Activated gamma-delta T cell treated with anti-CD3 and anti-CD28 coated beads, Interleukin-2, amount 50 U/mL, for 16 hours (primary cell): ENCODE measurements around the gene CHST3.
"Not testable (repeated sequence)": the region's sequence is repeated elsewhere in the genome, so short reads cannot be mapped to it uniquely, and the experiment has no call there.

Experiments
- DNase-seq: peaks from one replicate; pipeline ENCODE4 v3.0.0-alpha.2; 2020; ENCODE audit warnings: low read depth

CHST3 gene

DNA sequence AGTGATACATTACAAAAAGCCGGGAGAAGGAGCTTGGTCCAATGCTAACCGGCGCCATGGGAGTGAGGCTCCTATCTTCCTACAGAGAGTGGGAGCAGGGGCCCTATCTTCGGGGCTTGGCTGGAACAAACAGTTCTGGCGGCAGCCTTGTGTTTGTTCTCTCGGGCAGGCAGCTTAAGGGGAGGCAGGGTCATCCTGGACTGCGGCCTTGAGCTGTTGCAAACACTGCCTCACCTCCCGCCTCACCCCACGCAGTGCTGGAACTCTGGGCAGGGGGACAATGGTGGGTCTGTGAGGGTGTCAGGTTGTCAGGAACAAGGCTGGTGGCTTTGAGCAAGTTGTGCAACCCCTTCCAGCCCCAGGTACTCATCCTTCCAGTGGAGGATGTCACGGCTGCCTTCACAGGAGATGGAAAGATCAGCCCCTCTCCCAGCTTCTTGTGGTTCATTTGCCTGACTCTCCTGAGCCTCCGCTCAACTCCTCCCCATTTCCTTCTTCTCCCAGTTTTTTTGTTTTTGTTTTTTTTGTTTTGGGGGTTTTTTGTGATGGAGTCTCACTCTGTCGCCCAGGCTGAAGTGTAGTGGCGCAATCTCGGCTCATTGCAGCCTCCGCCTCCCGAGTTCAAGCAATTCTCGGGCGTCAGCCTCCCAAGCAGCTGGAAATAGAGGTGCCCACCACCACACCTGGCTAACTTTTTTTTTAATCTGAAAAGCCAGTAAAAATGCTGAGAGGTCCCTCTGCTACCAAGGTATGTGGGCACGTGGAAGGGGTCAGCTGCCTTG is 66.8 kb downstream of the CHST3 start:
- DNase-seq: no peak

DNA sequence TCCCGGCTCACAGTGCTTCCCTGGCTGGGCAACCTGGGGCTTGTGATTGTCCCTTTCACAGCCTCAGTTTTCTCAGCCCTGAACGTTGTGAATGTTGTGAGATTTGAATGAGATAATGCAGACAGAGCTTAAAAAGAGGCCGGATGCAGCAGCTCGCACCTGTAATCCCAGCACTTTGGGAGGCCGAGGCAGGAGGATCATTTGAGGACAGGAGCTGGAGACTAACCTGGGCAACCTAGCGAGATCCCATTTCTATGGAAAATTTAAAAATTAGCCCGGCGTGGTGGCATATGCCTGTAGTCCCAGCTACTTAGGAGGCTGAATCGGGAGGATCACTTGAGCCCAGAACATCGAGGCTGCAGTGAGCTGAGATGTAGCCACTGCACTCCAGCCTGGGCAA is 67.5 kb downstream of the CHST3 start:
- no peak for DNase-seq

DNA sequence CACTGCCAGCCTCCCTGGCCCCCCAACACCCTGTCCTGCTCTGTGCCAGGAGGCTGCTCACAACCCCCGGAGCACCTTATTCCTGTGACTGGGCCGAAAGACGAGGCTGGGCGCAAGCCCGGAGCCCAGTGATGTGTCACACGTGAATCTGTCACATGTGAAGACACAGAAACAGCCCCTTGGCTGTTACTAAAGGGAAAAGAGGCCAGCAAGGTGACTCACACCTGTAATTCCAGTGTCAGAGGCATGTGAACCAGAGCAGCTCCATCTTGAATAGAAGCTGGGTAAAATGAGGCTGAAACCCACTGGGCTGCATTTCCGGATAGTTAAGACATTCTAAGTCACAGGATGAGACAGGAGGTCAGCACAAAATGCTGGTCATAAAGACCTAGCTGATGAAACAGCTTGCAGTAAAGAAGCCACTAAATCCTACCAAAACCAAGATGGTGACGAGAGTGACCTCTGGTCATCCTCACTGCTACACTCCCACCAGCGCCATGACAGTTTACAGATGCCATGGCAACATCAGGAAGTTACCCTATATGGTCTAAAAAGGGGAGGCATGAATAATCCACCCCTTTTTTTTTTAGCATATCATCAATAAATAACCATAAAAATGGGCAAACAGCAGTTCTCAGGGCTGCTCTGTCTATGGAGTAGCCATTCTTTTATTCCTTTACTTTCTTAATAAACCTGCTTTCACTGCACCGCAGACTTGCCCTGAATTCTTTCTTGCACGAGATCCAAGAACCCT is 68.4 kb downstream of the CHST3 start:
- DNase-seq: not testable (repeated sequence)

DNA sequence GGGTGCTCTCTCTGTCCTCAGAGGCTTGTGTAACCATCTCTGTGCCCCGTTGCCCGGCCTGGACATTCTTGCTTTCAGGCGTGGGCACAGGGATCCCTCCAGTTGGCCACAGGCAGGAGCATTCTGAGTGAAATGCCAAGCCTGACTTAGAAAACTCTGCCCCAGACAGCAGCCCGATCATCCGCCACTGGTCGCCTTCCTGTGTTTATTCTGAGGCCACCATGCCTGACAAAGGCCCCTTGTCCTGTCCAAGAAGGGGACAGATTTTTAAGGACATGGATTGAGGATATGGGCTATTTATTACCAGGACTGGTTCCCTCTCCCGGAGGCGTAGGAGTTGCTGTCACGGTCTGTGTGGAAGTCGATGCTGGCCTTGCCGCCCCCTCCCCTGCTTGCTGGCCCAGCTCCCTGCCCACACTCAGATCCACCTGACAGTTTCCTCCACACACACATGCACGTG is 69.9 kb downstream of the CHST3 start:
- DNase-seq: no peak

DNA sequence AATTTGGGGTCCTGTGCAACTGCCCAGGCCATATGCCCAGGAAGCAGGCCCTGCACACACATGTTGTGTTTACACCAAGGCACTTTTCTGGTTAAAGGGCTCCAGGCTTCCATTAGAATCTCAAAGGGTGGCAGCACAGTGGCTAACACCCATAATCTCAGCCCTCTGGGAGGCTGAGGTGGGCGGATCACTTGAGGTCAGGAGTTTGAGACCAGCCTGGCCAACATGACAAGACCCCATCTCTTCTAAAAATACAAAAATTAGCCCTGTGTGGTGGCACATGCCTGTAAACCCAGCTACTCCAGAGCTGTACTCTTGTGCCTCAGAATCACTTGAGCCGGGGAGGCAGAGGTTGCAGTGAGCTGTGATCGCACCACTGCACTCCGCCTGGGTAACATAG is 70.6 kb downstream of the CHST3 start:
- DNase-seq: no peak

DNA sequence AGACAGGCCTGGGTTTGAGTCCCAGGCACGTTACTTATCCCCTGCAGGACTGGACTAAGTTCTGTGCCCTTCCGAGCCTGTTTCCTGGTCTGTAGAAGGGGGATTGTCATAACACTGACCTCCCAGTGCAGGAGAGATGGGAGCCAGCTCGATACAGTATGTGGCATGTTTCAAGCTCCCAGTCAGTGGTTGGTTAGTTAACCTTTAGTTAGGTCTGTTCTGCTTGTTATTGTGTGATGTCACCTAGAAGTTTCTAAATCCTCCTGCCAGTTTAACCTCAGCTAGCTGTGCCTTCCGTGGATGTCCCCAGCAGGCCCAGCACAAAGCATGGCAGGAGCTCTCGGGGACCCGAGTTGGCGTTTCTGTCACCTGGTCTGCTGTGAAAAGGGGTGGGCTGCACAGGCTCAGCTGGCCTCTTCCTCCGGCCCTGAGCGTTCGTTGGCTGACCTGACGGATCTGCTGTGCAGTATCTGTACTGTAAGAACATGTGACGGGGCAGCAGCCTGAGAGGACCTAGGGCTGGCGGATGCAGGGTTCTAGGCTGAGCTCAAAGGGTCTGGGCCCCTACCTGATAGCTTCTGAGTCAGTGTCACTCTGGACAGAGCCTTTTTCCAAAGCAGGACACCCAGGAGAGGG is 71.2 kb downstream of the CHST3 start:
- no peak for DNase-seq

DNA sequence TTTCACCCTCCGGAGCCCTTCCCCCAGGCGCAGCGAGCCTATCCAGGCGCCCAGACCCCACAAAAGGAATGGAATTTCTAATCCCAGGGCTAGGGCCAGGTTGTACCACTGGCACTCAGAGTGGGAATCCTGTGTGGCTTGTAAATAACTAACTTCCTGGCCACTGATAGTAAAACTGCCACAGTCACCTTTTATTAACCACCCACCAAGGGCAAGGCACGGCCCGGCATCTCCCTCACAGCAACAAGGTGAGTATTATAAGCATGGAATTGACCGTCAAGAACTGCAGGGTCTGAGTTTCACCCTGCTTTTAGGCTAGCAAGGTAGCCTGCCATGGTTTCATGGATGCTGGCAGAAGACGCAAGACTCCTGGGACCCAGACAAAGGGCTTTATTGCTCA is 73.1 kb downstream of the CHST3 start:
- no peak for DNase-seq

DNA sequence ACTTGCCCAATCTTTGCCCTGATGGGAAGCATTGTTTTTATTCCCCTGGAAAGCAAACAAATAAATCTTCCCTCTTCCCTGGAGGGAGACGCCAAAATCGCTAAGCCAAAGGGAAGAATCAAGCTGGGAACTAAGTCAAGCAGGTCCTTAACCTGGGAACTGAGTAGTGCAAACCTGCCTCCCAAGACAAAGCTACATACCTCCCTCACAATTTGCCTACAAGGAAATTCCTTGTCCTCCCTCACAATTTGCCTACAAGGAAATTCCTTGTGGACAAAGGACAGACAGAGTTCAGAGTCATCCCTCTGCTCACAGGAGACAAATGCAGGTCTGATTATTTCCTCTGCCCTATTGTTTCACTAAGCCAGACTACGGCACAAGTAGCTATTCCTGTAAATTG is 73.6 kb downstream of the CHST3 start:
- DNase-seq: no peak

DNA sequence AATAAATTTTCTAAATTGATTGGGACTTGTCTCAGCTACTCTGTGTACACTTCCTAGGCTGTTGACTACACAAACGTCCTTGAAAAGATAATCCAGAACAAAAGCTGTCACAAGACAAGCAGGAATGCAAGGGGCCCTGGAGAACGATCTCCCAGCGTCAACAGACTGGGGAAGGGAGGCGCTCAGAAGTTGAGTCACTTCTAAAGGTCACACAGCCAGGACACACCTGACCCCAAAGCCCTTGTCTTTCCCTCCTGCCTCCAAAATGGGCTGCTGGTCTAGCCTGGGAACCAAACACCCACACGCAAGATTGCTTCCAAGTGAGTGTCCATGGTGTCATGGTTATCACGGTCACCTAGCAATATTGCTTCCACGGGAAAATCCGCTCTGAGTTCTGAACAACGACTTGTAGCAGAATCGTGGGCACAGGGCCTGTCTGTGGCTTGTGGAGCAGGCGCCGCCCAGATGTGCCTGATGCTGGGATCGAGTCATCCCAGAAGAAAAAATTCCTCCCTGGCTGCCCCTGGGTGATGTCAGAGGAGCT is 74.3 kb downstream of the CHST3 start:
- no peak for DNase-seq

DNA sequence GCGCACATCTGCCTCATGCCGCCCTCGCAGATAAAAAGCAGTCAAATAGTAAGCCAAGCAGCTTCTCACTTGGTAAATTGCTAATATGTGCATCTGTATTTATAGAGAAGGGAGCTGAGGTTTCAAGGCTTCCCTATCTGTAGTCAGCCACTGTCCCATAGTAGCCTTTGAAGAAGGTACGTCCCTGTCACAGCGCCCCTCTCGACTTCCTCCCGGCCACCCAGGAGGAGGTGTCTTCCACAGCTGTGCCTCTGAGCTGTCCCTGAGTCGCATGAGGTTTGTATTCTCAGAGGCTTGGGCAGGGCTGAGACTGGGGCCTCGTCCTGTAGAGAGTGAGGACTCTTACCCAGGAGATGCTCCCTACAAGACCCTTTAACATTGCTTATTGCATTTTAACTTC is 75.2 kb downstream of the CHST3 start:
- no peak for DNase-seq

DNA sequence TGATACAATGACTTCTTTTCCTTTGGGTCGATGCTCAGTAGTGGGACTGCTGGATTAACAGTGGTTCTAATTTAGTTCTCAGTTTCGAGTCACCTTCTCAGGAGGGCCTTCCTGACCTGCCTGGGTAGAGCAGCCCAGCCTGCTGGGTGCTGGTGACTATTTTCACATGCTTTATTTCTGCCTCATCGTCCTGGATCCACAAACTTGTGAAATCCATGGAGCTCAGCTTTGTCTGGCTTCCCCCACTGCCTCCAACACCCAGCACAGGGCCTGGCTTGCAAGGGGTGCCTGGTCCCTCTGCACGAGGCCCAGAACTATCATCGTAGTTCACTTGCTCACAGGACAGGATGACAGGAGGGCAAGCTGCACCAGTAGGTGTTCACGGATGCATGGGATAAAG is 77.3 kb downstream of the CHST3 start:
- no peak for DNase-seq

DNA sequence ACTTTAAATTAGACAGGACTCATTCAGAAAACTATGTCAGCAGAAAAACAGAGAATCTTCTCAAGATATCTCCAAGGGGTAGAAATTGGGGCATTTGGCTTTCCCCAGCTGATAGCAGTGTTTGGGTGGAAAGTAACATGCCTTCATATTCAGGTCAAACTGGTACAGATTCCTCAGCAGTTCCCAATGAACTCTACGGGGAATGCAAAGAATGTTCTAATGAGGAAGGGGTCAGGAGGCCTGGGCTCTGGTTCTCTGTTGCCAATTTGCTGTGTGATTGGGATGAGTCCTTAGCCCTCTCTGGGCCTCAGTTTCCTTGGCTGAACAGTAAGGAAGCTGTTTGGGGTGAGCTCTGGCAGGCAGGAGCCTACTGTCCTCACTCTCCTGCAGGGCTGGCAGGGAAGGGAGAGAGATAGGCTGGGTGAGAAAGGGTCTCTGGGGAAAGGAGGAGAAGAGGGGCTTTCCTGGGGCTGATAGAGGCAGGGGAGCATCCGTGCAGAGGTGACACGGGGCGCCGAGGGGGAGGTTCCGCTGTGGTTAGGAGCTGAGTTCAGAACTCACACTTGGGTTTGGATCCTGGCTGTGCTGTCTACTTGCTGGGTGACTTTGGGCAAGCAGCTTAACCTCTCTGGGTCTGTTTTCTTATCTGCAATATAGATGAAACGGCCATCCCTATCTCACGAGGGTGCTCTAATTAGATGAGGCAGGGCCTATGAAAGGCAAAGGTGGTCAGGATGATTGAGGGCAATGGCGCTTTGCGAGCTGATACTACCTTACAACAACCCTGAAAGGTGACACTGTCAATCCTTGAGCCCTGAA is 79.0 kb downstream of the CHST3 start:
- no peak for DNase-seq

DNA sequence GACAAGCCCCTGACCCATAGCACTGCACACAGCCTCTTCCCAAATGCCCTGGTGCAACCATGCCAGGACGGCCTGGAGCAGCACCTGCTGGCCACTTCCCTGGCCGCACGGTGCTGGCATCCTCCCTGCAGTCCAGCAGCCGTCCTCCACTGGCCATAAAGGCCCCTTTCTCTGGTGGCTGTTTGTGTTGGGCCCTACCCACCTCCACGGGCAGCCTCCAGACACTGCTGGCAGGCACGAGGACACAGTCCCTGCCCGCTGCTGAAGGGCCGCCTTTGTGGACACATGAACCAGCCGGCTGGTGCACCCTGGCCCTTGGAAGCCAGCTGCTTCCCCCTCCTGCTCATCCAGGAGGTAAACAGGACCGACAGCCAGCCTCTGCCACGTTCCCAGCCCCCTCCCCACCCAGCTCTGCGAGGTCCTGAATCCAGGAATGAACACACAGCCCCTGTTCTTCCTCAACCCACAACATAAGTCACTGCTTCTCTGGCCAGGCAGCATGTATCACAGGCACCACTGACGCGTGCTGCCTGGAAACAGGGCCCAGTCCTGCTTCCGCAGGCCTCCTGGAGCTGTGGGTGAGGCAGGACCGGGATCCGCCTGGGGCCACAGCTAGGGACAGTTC is 80.3 kb downstream of the CHST3 start:
- no peak for DNase-seq

DNA sequence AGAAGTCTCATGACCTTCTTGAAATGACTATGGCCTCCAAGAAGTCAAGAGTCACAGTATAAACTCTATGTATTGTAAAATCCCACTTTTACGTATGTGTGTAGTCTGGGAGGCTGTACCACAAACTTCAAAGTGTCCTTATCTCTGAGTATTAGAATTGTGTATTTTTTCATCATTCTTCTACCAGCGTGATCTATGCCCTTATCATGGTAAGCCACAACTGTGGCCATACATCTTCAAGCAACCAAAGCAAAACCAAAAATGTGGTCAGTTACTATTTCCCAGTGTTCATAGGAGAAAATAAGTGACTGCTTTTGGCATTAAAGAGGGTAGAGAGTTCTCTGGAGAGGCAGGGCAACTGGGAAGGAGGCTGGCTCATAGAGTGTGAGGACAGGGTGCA is 81.4 kb downstream of the CHST3 start:
- DNase-seq: no peak

DNA sequence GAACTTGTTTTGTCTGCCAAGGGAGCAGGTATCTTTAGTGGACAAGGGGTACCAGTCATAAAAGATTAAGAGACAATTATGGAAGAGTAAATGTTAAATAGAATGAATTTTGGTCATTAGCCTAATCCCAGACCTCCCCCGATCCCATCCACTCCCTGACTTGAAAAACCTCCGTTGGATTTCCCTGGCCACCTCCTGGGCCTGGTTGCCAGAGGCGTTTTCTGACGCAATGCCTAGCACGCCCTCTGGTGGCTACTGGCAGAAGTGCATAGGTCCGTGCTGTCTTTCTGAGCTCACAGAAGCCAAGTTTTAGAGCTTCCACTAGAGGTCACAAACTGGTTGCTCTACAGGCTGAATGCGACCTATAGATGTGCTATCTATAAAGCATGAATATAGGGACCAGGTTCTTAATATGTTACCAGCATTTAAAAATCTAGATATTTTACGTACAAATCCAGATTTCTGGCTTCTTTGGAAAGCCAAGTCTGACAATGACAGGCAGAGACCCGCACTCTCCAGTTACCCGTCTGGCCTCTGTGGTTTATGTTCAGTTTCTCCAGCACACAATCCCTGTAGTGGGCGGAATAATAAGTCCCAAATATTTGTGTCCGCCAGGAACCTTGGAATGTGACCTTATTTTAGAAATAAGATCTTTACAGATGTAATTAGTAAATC is 84.4 kb downstream of the CHST3 start:
- DNase-seq: peak; percentile 88

DNA sequence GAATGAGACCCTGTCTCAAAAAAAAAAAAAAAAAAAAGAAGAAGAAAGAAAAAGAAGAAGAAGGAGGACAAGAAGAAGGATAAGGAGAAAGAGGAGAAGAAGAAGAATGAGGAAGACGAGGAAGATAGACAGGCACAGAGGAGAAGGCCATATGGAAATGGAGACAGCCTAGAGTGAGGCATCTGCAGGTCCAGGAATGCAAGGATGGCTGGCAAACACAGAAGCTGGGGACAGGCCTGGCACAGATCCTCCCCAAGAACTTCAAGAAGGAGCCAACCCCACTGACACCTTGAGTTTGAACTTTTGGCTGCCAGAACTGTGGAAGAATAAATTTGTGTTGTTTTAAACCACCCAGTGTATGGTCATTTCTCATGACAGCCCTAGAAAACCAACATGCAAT is 85.3 kb downstream of the CHST3 start:
- DNase-seq: no peak

DNA sequence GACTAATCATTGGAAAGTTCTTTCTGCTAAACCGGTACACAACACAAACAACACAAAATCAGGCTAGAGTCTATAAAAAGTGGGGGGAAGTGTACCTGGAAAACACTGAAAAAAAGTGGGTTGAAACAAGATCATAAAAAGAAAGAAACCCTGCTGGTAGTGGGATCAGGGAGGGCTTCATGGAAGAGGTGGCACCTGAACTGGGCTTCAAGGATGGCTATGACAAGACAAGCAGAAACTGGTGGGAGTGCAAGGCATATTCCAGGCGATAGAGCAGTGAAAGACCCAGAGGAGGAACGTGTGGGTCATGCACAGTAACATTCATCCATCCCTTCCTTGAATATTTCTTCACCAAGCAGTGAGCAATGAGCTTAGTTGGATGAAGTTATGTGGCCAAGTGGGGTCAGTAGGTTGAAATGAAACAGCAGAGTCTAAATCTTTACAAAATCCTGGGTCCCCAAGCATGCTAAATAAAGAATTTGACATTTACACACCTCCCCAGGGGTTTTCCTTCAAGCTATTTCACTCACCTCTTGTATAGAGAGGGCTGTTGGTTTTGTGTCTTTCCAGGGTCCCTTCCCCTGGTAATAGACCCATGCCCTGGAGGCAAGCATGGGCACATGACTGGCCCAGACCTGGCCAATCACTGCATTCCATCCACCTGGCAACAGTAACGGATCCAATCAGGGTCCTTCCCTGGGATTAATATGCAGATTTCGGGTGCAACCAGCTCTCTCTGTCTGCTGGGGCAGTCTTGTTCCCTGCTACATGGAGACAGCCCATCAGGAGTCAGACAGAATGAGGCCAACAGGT is 86.0 kb downstream of the CHST3 start:
- no peak for DNase-seq

DNA sequence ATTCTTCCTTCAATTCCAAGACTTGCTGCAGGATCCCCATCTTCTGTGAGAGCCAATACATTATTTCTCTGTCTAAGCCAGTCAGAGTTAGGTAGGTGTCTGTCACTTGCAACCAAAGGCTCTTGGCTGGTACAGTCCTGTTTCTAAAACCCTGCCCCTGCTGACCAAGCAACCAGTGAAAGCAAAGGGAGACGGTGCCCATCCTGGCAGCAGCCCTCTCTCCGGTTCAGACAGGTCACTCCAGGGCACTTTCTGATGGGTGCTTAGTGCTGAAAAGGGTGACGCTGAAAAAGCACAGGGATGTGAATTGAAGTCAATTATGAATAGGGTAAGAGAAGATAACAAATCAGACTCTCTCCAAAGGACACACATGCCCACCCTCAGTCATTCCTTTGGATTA is 86.7 kb downstream of the CHST3 start:
- DNase-seq: no peak

DNA sequence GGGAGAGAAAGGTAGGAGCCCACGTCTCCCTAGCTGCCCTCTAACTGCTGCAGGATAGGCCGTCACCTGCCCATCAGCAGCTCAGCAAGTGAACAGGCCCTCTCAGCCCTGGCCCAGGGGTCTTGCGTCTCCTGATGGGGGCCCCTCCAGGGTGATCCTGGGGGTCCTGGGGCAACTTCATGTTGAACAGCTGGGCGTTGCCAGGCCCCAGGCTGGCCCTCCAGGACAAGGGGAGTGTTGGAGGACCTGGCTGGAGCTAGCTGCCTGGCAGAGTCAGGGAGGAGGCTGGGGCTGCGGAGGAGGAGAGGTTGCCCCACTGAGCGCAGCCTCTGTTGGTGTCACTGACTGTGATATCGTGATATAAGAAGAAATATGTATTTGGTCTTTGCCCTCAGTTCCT is 89.5 kb downstream of the CHST3 start:
- no peak for DNase-seq

DNA sequence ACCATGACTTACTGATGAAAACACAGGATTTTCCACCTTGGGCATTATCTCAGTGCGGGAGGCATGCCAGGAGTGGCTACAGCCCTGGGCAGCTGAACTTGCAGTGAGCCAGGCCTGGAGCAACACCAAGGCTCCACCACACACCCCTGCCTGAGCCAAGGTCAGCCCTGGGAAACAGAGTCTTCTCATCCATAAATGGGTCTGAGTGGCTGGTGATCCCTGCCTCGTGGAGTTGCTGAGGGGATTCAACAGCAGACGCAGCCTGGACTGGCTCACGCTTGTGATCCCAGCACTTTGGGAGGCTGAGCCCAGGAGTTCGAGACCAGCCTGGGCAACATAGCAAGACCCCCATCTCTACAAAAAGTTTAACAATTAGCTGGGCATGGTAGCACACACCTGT is 91.9 kb downstream of the CHST3 start:
- no peak for DNase-seq
